ENCODE results near the gene CYP1A1. TPM values are rescaled to one million over a fixed set of nuclear protein-coding genes. Genes with fewer than 3 reads are reported as not detected.

The CYP1A1 gene
- total and polyA plus RNA-seq, 2 of the 13 experiments (the other 11 are each of a cell fraction or from before 2014, with no cell fraction given) = 7.9 to 8.0 TPM

DNA sequence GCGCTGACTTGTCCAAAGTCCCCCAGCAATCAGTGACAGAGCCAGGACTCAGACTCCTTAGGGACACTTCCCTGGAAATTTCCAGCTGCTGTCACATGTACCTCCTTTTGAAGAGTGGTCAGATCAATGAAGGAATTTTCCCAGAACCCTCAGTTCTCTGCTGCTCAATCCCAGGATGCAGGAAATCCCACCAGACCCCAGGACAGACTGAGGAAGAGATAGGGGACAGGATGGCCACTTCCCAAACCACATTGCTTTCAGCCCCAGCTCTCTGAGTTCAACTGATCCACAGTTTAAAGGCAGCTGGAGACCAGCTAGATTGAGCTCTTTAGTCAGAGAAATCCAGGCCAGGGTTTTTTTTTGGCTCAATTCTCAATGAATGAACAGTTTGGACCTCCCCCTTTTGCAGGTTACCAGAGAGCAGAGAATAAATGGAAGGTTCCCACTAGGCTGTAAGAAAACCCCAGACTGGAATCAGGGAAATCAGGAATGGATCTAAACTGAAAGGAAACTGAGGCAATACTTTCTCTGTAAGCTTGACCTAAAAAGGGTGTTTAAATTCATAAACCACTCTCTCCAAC is 1.5 kb downstream of the CYP1A1 start (continued):
- TF ChIP-seq GFI1 (CRISPR knock-in tag; IDR thresholded peaks at IDR 0.05; ENCODE audit: borderline replicate concordance) (0 out of 2 replicates have a peak, but pooled peaks have one; percentile 42), ADNP (CRISPR knock-in tag; IDR thresholded peaks at IDR 0.05) (0 out of 2 replicates have a peak, but pooled peaks have one; percentile 26), SAP130 (CRISPR knock-in tag; IDR thresholded peaks at IDR 0.05; ENCODE audit: low read depth) (peak; percentile 68), RFXANK (CRISPR knock-in tag; IDR thresholded peaks at IDR 0.05) (no peak), ZBTB25 (CRISPR knock-in tag; IDR thresholded peaks at IDR 0.05) (peak; percentile 63; the same call in 1 of the 2 replicates), POGZ (CRISPR knock-in tag; IDR thresholded peaks at IDR 0.05) (0 out of 2 replicates have a peak, but pooled peaks have one; percentile 30), NCOR1 (IDR thresholded peaks at IDR 0.05; ENCODE audit: borderline replicate concordance, low read length) (peak; percentile 55; the same call in 1 of the 2 replicates), HDAC1 (CRISPR knock-in tag; IDR thresholded peaks at IDR 0.05) (peak; percentile 54; the same call in 1 of the 2 replicates), HNF4A (CRISPR knock-in tag; IDR thresholded peaks at IDR 0.05) (peak; percentile 49), ZEB1 (IDR thresholded peaks at IDR 0.05; ENCODE audit: insufficient replicate concordance, low read depth) (no peak), ZNF143 (CRISPR knock-in tag; IDR thresholded peaks at IDR 0.05) (peak; percentile 75)
- TF ChIP-seq, protein P1, sequence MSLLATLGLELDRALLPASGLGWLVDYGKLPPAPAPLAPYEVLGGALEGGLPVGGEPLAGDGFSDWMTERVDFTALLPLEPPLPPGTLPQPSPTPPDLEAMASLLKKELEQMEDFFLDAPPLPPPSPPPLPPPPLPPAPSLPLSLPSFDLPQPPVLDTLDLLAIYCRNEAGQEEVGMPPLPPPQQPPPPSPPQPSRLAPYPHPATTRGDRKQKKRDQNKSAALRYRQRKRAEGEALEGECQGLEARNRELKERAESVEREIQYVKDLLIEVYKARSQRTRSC (CRISPR knock-in tag; IDR thresholded peaks at IDR 0.05; ENCODE audit: low read depth) = 0 out of 2 replicates have a peak, but pooled peaks have one; percentile 22
- TF ChIP-seq, protein P2, sequence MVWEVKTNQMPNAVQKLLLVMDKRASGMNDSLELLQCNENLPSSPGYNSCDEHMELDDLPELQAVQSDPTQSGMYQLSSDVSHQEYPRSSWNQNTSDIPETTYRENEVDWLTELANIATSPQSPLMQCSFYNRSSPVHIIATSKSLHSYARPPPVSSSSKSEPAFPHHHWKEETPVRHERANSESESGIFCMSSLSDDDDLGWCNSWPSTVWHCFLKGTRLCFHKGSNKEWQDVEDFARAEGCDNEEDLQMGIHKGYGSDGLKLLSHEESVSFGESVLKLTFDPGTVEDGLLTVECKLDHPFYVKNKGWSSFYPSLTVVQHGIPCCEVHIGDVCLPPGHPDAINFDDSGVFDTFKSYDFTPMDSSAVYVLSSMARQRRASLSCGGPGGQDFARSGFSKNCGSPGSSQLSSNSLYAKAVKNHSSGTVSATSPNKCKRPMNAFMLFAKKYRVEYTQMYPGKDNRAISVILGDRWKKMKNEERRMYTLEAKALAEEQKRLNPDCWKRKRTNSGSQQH (CRISPR knock-in tag; IDR thresholded peaks at IDR 0.05; ENCODE audit: low read depth) = peak; percentile 94; the same call in 1 of the 2 replicates
- TF ChIP-seq, protein P3, sequence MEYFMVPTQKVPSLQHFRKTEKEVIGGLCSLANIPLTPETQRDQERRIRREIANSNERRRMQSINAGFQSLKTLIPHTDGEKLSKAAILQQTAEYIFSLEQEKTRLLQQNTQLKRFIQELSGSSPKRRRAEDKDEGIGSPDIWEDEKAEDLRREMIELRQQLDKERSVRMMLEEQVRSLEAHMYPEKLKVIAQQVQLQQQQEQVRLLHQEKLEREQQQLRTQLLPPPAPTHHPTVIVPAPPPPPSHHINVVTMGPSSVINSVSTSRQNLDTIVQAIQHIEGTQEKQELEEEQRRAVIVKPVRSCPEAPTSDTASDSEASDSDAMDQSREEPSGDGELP (IDR thresholded peaks at IDR 0.05; ENCODE audit: borderline replicate concordance, low read depth) = peak; percentile 47; the same call in 1 of the 2 replicates
